Medulla oblongata (tissue), 1 donor: ENCODE results near the gene RAD50.
"Not testable (repeated sequence)": the region's sequence is repeated elsewhere in the genome, so short reads cannot be mapped to it uniquely, and the experiment has no call there.

Experiments
- DNase-seq: peaks from one replicate; pipeline ENCODE4 v3.0.0-alpha.2; 2015; ENCODE audit errors: extremely low spot score

The RAD50 gene

DNA sequence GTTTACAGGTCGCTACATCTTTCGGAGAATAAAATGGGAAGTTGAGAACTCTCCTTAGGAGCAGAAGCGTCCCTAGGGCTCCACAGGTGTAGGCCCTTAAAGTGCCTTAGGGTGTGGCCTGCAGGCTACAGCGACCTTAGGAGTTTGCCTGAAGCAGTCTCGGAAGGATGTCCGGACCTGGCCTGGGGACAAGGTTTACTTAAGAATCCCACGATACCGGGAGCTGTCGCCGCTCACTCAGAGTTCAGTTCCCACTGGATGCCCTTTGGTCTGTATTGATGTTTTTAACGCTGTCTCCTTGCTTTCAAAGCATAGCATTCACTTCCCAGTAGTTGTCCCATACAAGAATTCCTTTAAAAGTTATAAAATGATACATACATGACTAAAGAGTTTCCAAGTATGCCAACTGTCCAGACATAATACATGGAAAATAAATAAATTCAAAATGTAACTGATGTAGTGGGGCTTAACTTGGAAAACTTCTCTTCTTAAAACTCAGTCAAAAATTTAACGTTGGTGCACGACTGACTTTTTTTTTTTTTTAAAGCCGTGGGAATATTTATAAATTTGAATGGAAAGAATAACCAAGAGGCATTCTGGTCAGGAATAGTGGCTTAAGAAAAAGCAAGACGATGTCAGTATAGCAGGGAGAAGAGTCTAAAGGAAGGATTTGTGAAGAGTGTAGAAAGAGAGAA, 848 bp downstream of the RAD50 start:
- DNase-seq, result no peak

DNA sequence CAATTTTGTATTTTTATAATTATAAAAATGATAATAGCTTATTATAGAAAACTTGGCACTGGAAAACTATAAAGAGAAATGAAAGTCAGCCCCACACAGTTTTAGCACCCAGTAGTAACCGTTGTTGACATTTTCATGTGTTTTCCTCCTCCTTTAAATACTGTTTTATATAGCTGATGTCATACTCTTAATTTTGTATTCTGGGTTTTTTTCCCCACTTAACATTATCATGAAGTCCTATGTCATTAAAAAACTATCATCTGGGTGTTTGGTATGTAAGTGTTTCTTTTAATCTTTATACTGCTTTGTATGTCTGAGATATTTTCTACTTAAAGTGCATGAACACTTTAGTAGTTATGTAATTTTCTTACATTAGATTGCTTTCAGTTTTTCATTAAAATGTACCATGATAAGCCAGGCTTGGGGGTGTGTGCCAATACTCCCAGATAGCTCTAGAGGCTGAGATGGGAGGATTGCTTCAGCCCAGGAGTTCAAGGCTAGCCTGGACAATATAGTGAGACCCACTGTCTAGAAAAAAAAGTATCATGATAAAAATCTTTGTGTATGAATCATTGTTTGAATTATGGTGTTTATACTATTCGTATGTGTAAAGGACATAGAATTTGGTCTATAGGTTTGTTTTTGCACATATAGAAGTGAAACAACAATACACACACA, 2.7 kb downstream of the RAD50 start:
- DNase-seq, result no peak

DNA sequence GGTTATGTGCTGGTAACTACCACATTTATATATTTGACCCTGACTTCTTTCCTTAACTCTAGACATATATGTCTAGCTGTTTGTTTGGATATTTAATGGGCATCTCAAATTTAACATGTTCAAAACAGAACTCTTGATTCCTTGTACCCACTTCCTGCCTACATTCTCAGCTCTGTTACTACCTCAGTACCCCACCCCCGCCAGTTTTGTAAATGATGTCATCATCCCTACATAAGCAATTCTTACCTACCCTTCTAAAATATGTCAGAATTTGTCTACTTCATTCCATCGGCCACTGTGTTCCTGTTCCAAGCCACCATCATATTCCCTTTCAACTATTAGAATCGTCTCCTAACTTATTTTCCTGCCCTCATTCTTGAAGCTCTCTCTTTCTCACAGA, 4.8 kb downstream of the RAD50 start:
- DNase-seq, result no peak

DNA sequence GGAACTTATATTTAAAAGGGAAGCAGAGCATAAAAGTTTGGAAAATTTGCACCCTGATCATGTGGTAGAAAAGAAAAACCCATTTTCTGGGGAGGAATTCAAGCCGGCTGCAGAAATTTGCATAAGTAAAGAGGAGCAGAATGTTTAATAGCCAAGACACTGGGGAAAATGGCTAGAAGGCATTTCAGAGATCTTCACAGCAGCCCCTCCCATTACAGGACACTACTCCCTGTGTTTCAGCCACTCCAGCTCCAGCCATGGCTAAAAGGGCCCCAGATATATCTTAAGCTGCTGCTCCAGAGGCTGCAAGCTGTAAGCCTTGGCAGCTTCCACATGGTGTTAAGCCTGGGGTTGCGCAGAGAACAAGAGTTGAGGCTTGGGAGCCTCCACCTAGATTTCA, 7.8 kb downstream of the RAD50 start:
- DNase-seq, result not testable (repeated sequence)

DNA sequence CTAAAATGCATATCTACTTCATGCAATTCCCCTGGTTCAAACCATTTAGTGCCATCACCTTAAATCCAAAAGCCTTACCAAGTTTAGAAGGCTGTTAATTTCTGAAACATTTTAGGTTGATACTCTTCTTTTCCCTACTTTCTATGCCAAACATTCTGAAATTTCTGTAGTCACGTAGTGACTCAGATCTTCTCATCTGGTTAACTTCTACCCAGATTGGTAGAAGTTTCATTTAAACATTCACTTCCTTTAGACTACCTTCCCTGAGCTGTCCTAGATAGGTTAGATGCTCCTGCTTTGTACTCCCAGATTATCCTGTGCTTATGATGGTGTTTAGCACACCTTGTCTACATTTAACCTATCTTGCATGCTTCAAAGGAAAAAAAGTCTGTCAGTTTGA, 9.9 kb downstream of the RAD50 start:
- DNase-seq, result no peak

DNA sequence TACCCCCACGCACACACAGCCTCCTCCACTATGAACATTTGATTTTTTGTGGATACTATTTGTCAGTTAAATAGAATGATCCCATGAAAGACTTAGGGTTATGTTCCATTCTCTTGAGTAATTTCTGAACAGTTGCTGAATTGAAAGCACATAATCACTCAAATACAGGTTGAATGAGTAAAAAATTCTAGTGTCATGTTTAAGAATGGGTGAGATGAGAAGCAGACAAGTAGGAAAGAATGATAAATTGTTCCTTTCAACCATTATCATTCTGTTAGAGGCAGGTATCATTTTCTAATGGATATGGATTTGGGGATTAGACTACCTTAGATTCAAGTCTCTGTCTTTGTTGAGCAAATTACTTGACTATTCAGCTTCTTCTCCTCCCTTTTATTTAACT, 19.3 kb downstream of the RAD50 start:
- DNase-seq, result no peak

DNA sequence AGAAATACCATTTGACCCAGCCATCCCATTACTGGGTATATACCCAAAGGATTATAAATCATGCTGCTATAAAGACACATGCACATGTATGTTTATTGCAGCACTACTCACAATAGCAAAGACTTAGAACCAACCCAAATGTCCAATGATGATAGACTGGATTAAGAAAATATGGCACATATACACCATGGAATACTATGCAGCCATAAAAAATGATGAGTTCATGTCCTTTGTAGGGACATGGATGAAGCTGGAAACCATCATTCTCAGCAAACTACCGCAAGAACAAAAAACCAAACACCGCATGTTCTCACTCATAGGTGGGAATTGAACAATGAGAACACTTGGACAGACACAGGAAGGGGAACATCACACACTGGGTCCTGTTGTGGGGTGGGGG, 27.8 kb downstream of the RAD50 start:
- DNase-seq, result not testable (repeated sequence)

DNA sequence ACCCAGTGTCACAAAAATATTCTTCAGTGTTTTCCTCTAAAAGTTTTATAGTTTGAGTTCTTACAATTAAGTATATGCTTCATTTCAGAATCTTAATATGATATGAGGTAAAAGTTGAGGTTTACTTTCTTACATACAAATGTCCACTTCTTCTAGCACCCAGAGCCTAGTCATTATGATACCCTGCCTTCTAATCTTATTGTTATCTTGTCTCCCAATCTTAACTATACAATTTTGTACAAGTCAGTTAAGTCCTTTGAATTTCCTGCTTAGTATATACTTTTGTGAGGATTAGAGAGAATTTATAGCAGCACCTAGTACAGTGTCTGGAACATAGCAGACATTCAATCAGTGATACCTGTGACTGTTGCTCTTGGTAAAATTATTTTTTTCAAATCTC, 29.3 kb downstream of the RAD50 start:
- DNase-seq, result no peak

DNA sequence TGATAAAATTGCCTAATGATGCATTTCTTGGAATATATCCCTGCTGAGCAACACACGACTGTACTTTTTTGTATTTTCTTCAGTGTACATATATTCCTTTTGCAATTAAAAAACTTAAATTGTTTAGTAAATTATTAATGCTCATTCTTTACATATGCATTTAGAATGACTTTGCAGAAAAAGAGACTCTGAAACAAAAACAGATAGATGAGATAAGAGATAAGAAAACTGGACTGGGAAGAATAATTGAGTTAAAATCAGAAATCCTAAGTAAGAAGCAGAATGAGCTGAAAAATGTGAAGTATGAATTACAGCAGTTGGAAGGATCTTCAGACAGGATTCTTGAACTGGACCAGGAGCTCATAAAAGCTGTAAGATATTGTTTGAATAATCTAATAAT, 32.7 kb downstream of the RAD50 start:
- no peak for DNase-seq

DNA sequence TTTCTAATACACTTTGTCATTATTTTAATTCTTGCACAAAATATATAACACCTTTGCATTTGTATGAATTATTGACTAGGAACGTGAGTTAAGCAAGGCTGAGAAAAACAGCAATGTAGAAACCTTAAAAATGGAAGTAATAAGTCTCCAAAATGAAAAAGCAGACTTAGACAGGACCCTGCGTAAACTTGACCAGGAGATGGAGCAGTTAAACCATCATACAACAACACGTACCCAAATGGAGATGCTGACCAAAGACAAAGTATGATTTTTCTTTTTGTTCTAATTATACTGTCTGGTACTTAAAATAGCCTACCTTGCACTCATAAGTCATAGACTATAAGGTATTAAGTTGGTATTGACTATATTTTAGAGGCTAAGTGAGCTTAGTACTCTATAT, 34.4 kb downstream of the RAD50 start:
- DNase-seq, result peak; percentile 21

DNA sequence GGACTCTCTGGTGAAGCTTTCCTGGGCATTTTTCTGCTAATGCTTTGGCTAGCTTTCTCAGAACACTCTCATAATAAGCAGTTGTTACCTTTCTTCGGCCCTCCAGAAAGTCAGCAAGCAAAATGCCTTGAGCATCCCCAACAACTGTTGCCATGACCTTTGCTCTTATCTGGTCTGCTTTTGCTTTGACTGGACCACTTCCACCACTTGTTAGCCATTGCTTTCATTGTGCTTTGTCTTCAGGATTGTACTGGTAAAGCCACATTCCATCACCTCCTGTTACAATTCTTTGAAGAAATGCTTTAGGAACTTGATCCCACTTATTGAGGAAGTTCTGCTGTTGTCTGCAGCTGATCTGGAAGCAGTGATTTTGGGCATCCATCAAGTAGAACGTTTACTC, 35.7 kb downstream of the RAD50 start:
- no peak for DNase-seq

DNA sequence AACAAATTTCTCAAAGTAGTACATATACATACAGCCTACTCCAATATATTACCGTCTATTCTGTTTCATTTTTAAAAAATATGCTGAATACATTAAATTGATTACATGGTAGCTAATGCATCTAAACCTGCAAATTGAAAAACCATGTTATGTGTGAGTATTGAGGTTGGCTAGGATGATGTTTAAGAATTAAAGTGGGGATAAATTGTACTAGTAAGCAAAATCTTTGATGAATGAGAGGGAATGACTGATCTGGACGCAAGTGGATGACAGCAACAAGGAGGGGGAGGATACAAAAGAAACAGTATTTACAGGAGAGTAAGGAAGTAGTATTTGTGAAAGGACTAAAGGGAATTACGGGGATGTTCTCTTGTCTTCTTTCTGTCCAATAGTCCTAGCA, 37.4 kb downstream of the RAD50 start:
- no peak for DNase-seq

DNA sequence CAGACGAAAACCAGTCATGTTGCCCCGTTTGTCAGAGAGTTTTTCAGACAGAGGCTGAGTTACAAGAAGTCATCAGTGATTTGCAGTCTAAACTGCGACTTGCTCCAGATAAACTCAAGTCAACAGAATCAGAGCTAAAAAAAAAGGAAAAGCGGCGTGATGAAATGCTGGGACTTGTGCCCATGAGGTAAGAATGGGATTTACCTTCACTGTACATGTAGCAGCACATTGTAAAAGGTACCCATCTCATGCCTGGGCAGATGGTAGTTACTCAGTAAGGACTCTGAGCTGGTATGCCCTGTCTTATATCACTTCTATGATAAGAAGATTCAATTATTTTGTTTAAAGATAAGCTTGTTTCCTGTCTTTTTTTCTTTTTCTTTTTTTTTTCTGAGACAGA, 38.8 kb downstream of the RAD50 start:
- no peak for DNase-seq

DNA sequence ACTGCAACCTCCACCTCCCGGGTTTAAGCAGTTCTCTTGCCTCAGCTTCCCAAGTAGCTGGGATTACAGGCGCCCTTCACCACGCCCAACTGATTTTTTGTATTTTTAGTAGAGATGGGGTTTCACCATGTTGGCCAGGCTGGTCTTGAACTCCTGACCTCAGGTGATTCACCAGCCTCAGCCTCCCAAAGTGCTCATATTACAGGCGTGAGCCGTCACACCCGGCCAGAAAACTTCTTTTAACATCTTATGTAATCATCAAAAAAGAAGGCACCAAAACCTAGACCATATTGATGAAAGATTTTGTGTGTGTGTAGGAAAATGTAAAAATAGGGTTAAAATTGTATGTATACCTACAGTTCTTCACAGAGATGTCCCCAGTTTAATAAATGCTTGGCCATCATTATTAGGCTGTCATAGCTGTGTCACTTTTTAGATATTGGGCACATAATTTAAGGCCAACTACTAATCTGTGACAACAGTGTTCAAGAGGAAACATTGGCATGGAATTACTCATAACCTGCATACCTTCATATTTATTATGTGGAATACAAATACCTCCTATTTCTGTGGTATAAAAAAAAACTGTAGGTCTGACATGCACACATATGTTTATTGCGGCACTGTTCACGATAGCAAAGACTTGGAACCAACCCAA, 44.4 kb downstream of the RAD50 start:
- no peak for DNase-seq

DNA sequence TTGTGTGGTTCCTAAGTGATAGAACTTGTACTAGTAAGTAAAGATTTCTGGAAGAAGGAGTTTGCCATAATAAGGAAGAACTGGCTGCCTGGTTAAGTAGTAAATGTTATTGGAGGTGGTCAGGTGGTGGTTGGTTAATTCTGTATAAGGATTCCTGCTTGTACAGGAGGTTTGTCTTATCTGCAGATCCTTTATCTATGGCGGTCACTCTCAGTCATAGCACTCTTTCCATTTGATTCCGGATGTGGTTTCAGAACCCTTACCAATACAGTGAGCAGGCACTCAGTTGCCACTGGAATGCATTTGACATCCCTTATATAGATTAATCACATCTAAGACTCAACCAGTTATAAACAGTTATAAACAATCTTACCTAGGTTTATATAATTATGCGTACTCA, 50.3 kb downstream of the RAD50 start:
- DNase-seq, result no peak

DNA sequence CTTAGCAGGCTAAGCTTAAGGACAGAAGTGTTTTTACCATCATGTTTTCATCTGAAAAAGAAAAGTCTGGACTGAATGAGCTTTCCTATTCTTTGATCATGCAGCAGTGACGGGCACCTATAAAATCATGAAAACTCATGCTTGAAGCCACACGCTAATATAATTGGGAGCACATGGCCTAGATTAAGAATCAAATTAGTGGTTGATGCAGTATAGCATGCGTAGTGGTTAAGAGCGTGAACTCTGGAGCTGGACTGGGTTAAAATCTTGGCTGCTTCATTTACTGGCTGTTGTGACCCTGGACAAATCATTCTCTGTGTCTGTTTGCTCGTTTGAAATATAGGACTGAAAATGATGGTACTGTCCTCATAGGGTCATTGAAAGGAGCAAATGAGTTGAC, 51.3 kb downstream of the RAD50 start:
- peak; percentile 5 for DNase-seq

DNA sequence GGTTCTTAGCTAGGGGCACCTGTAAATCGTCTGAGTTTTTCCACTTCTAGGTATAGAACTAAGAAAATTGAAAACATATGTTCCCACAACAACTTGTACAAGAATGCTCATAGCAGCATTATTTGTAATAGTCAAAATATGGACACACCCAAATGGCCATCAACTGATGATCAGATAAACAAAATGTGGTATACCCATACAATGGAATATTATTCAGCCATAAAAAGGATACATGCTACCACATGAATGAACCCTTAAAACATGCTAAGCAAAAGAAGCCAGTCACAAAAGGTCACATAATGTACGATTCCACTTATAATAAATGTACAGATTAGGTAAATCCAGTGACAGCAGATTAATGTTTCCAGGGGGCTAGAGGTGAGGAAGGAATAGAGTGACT, 55.2 kb downstream of the RAD50 start:
- no peak for DNase-seq

DNA sequence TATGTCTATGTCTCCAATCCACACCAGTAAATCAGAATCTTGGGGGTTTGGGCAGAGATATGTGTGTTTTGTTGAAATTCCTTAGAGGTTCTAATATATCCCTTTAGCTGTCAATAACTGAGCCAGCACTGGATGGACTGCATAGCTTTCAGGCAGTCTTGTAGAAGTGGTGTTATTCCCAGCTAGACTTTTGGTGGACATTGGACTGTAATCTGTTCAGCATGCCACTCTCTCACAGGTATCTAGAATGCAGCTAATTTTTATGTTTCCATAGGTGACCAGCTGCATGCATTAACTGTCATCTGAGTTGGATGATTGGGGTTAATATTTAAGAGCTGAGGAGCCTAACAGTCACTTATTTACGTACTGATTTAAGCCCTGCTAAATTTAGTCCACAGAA, 56.1 kb downstream of the RAD50 start:
- no peak for DNase-seq

DNA sequence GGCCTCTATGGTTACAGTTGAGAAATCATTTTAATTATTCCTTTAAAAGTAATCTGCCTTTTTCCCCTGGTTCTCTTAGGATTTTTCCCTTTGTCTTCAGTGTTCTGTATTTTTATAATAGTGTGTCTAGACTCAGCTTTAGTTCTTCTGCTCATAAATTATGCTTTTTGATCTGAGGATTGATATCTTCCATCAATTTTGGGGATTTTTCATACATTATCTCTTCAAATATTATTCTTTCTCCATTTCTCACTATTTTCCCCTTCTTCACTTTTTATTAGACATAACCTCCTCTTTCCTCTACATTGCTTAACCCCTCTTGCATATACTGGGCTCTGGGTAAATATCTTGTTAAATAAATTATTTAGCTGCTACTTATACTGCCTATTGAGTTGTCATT, 64.9 kb downstream of the RAD50 start:
- no peak for DNase-seq

DNA sequence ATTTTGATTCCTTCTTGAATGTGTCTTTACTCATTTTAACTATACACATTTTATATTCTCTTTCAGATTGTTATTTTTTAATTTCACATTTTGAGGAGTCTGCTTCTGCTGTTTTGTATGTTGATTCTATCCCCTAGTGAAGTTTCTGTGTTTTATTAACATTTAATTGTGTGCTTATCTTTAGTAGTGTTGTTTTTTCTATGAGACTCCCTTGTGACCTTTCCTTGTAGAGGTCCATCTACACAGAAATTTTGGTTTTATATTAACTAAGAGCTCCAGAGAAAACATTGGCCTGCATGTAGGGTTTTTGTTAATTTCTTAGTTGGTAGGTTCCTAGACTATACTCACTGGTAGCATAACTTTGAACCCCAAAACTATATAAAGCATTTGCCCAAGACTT, 65.8 kb downstream of the RAD50 start:
- DNase-seq, result no peak

DNA sequence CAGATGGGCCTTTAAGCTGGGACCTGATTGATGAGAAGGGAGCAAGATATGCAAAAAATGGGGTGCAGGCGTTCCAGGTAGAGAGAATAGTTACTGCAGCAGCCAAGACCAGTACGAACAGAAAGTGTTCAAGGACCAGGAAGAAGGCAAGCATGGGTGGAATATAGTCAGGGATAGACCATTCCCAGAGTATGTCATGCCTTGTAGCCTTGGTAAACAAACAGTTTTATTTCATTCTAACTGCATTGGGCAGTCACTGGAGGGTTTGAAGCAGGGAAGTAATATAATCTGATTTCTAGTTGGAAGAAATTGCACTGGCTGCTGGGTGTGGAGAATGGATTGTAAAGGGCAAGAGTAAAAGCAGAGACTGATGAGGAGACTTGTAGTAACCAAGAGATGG, 70.7 kb downstream of the RAD50 start:
- no peak for DNase-seq

DNA sequence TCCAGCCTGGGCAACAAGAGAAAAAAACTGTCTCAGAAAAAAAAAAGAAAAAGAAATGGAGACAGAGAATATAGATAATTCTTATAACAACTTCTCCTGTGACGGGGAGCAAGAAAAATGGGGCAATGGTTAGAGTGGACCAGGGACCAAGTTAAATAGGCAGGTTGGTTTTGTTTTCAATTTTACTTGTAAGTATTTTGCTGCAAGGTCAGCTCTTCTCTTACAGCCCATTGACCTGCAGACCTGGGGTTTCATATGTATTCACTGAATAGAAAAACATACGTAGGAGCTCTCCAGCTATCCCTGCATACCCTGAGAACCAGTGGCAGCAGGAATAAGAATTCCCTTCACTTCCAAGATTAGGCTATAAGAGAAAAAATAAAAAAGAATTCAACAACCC, 72.0 kb downstream of the RAD50 start:
- no peak for DNase-seq

DNA sequence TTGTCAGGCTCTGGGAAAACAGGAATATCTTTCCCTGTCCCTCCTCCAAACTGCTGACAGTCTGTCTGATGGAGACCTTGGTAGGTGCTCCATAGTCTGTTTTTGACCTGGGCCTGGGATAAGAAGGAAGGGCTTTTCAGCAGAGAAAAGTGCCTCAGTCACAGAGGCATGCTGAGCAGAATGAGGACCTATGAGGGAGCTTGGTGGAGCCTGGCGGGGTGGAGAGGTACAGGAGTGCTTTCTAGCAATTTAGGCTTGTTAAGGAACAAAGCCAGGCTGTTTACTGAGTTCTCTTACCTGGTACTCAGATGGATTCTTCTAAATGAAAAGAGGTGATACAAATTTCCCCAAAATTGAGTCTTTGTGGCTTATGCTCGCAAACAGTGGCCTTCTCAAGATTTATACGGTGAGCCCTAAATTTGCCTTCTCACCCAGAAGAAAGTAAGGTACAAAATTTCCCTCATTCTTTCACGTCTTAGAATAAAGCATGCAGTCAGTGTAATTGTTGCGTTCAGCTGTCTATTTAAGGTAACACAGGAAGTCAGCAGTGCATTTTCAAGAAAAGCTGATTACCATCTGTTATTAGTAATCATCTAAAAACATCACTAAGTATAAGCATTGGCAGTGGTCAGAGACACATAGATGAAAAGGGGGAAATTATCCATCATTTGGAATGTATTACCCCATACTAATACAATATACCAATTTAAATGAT, 72.6 kb downstream of the RAD50 start:
- no peak for DNase-seq
